Tongue (tissue), 2 donors: ENCODE measurements around the gene VNN1. TPM values are rescaled to one million over a fixed set of nuclear protein-coding genes. Genes with fewer than 3 reads are reported as not detected.
"Not testable (repeated sequence)": the region's sequence is repeated elsewhere in the genome, so short reads cannot be mapped to it uniquely, and the experiment has no call there.

Experiments used
- DNase-seq: peaks from one replicate; pipeline ENCODE4 v3.0.0-alpha.2; 2015
- total RNA-seq: library from RNA; depleted of rRNA; stranded (reverse); fragments of >200 nt; gene quantifications from one replicate; pipeline ENCODE4 v1.2.3, GENCODE V29; 2014

VNN1 gene
- total RNA-seq, 1 donor from 2014 or later, result 0.31 TPM

GRCh38 chr6:132719736-132720448 is 6.0 kb upstream of the VNN1 start:
- no peak for DNase-seq

GRCh38 chr6:132715881-132716637 is 2.2 kb upstream of the VNN1 start:
- DNase-seq, result no peak

- DNase-seq, result peak; percentile 30
Measured at GRCh38 chr6:132715204-132715603, 1.3 kb upstream of the VNN1 start.

GRCh38 chr6:132714160-132714559 is 305 bp upstream of the VNN1 start:
- no peak for DNase-seq

GRCh38 chr6:132712366-132712765 is 1.5 kb downstream of the VNN1 start:
- no peak for DNase-seq

- DNase-seq, result no peak
Measured at GRCh38 chr6:132708771-132709170, 5.1 kb downstream of the VNN1 start.

- no peak for DNase-seq
Measured at GRCh38 chr6:132708002-132708401, 5.9 kb downstream of the VNN1 start.

- DNase-seq, result not testable (repeated sequence)
Measured at GRCh38 chr6:132706756-132707155, 7.1 kb downstream of the VNN1 start.

GRCh38 chr6:132703936-132704335 is 9.9 kb downstream of the VNN1 start:
- DNase-seq, result no peak

GRCh38 chr6:132698608-132699007 is 15.2 kb downstream of the VNN1 start:
- DNase-seq, result no peak

GRCh38 chr6:132695773-132696172 is 18.1 kb downstream of the VNN1 start:
- DNase-seq, result no peak

GRCh38 chr6:132693478-132693877 is 20.4 kb downstream of the VNN1 start:
- no peak for DNase-seq

- no peak for DNase-seq
Measured at GRCh38 chr6:132690678-132691077, 23.2 kb downstream of the VNN1 start.

GRCh38 chr6:132687306-132687705 is 26.5 kb downstream of the VNN1 start:
- DNase-seq, result no peak

GRCh38 chr6:132686531-132686930 is 27.3 kb downstream of the VNN1 start:
- DNase-seq, result no peak

GRCh38 chr6:132685009-132685408 is 28.8 kb downstream of the VNN1 start:
- DNase-seq, result no peak

GRCh38 chr6:132684272-132684671 is 29.6 kb downstream of the VNN1 start:
- no peak for DNase-seq

- DNase-seq, result no peak
Measured at GRCh38 chr6:132683543-132683942, 30.3 kb downstream of the VNN1 start.

- DNase-seq, result not testable (repeated sequence)
Measured at GRCh38 chr6:132679094-132679493, 34.8 kb downstream of the VNN1 start.

- DNase-seq, result no peak
Measured at GRCh38 chr6:132675749-132676148, 38.1 kb downstream of the VNN1 start.

GRCh38 chr6:132675002-132675401 is 38.9 kb downstream of the VNN1 start:
- no peak for DNase-seq

- DNase-seq, result no peak
Measured at GRCh38 chr6:132673376-132674094, 40.3 kb downstream of the VNN1 start.

- no peak for DNase-seq
Measured at GRCh38 chr6:132671295-132671694, 42.6 kb downstream of the VNN1 start.
